HFFc6 (cell line): ENCODE data around the gene STRN3. TPM values are rescaled to one million over a fixed set of nuclear protein-coding genes. Genes with fewer than 3 reads are reported as not detected.
A peak's percentile ranks its signal among the peaks of the same experiment; 100 is the strongest.
"Not testable (repeated sequence)": the region's sequence is repeated elsewhere in the genome, so short reads cannot be mapped to it uniquely, and the experiment has no call there.

Source experiments
- DNase-seq: peaks from one replicate; pipeline ENCODE4 v3.0.0-alpha.2; 2018
- H3K27ac Mint-ChIP-seq: 2 replicates; pipeline ENCODE4 v1.8.0; 2020; ENCODE audit warnings: mild to moderate bottlenecking, mixed read lengths
- H3K27me3 Mint-ChIP-seq: 2 replicates; pipeline ENCODE4 v1.8.0; 2021; ENCODE audit warnings: mild to moderate bottlenecking, moderate library complexity, mixed read lengths; ENCODE audit not compliant: insufficient read depth
- H3K36me3 Mint-ChIP-seq: 2 replicates; pipeline ENCODE4 v1.8.0; 2021; ENCODE audit warnings: low read depth, mixed read lengths
- H3K4me1 Mint-ChIP-seq: 2 replicates; pipeline ENCODE4 v1.8.0; 2020; ENCODE audit warnings: low read depth, mixed read lengths
- H3K4me3 Mint-ChIP-seq: 2 replicates; pipeline ENCODE4 v1.8.0; 2020; ENCODE audit warnings: mild to moderate bottlenecking, moderate library complexity, mixed read lengths
- H3K9me3 Mint-ChIP-seq: 2 replicates; pipeline ENCODE4 v1.8.0; 2020; ENCODE audit warnings: mild to moderate bottlenecking, mixed read lengths
- total RNA-seq, 6 experiments: library from RNA; stranded (reverse); fragmentation: NEBNext Ultra II Directional; extraction: Animal tissue kit (Norgen Biotek cat#: 25700); gene quantifications; 2 replicates in 1 of 6; 3 replicates in 5 of 6; pipeline ENCODE4 v1.2.3, GENCODE V29; 2021
- TF ChIP-seq, protein P1 (sequence below): fragments of 200-600 bp; sonication (generic); IDR thresholded peaks from 2 replicates; pipeline ENCODE4 v1.5.0; 2021; ENCODE audit warnings: antibody characterized with exemption, mild to moderate bottlenecking

Gene STRN3
- total RNA-seq, 6 experiments from 2014 or later = 34.5 to 40.6 (median 38.6) TPM

DNA sequence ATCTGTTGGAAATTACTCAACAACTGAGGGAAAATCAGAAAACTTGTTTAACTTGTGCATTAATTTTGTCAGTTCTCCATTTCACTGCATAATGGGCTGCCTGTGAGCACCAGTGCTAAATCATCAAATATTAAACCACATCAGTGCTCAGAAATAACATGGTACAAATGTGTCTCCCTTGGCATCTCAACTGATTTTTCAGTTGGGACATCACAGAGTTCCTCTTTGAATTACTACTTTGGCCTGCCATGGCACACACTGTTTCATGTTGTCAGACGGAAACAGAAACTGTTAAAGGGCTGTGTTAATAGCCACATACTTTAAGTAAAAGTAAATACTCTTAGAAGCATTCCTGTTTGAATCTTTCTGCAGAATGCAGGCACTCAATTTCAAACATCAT, 42.1 kb upstream of the STRN3 start:
- Mint-ChIP-seq H3K36me3 (peaks cover 5% of the 10 kb centered on the region), H3K4me3 (no peak overlapping the region), H3K27ac (no peak overlapping the region), H3K9me3 (no peaks in the 10 kb centered on the region), H3K27me3 (no peaks in the 10 kb centered on the region; the same call in 1 of the 2 replicates), H3K4me1 (peaks cover 20% of the 10 kb centered on the region)
- DNase-seq = no peak
- TF ChIP-seq, protein P1, sequence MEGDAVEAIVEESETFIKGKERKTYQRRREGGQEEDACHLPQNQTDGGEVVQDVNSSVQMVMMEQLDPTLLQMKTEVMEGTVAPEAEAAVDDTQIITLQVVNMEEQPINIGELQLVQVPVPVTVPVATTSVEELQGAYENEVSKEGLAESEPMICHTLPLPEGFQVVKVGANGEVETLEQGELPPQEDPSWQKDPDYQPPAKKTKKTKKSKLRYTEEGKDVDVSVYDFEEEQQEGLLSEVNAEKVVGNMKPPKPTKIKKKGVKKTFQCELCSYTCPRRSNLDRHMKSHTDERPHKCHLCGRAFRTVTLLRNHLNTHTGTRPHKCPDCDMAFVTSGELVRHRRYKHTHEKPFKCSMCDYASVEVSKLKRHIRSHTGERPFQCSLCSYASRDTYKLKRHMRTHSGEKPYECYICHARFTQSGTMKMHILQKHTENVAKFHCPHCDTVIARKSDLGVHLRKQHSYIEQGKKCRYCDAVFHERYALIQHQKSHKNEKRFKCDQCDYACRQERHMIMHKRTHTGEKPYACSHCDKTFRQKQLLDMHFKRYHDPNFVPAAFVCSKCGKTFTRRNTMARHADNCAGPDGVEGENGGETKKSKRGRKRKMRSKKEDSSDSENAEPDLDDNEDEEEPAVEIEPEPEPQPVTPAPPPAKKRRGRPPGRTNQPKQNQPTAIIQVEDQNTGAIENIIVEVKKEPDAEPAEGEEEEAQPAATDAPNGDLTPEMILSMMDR = no peak

GRCh38 chr14:31062908-31063307, 36.7 kb upstream of the STRN3 start:
- H3K36me3 Mint-ChIP-seq, H3K27me3 Mint-ChIP-seq, H3K9me3 Mint-ChIP-seq, DNase-seq, H3K4me3 Mint-ChIP-seq, H3K27ac Mint-ChIP-seq: not testable (repeated sequence)
- H3K4me1 Mint-ChIP-seq = peaks cover 15% of the 10 kb centered on the region

GRCh38 chr14:31060253-31060875, 34.2 kb upstream of the STRN3 start:
- TF ChIP-seq, protein P1 = no peak
- H3K27me3 Mint-ChIP-seq = no peaks in the 10 kb centered on the region; the same call in 1 of the 2 replicates
- H3K4me3 Mint-ChIP-seq = no peak overlapping the region
- H3K36me3 Mint-ChIP-seq = no peaks in the 10 kb centered on the region
- peaks cover 20% of the 10 kb centered on the region for H3K4me1 Mint-ChIP-seq
- H3K9me3 Mint-ChIP-seq = no peaks in the 10 kb centered on the region
- H3K27ac Mint-ChIP-seq = no peak overlapping the region
- no peak for DNase-seq

DNA sequence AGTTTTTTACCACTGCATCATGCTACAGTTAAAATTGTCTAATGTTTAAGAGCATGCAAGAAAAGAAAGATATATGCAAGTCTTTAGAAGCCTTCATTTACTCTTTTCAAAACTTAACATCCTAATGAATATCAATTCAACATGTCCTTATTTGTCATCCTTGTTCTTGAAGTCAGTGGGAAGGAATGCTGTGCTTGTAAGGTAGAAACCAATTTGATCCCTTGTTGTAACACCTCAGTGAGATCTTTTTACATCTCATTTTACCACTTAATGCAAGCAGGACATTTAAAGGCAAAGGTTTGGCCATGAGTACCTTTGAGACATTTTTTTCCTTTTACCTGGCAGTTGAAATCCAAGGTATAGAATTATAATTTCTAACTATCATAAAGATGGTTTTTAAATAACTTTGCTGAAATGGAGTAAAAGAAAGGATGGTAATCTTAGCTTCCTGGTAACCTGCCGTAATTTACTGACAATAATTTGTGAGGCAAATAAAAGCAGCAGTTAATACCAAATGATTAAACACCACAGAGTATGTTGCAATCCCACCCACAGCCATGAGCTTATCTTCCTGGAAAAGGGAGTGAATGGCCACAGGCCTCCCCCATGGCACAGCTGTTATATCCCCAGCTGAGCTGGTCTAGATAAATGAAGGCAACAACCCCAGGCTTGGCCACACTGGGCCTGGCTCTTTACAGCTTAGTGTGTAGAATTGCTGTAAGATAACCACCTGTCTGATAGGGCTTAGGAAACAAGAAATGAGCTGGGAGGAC, 33.2 kb upstream of the STRN3 start:
- Mint-ChIP-seq H3K27me3 (no peaks in the 10 kb centered on the region; the same call in 1 of the 2 replicates), H3K9me3 (no peaks in the 10 kb centered on the region), H3K4me3 (no peak overlapping the region), H3K36me3 (no peaks in the 10 kb centered on the region), H3K27ac (no peak overlapping the region; the same call in 1 of the 2 replicates), H3K4me1 (peaks cover 20% of the 10 kb centered on the region)
- TF ChIP-seq, protein P1 = no peak
- DNase-seq = peak; percentile 42

GRCh38 chr14:31057701-31058364, 31.7 kb upstream of the STRN3 start:
- TF ChIP-seq, protein P1 = no peak
- H3K4me1 Mint-ChIP-seq = peaks cover 20% of the 10 kb centered on the region

DNA sequence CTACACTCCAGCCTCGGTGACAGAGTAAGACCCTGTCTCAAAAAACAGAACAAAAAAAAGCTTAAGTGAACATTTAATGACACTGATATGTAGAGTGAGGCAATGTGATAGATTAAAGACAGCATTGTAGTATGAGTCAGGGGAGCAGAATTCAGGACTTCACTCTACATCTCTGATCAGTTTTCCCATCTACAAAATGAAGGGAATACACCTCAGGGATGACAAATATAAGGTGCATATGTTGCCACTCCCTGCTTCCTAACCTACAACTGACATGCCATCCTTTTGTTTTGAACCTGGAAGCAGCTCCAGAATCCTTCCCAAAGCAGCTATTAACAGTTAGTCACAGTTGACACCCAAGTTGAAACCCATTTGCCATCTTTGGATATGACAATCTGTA, 30.9 kb upstream of the STRN3 start:
- peaks cover 20% of the 10 kb centered on the region for H3K4me1 Mint-ChIP-seq

More at GRCh38 chr14:31057701-31058364, 31.7 kb upstream of the STRN3 start:
- H3K27me3 Mint-ChIP-seq = no peaks in the 10 kb centered on the region; the same call in 1 of the 2 replicates
- H3K27ac Mint-ChIP-seq = no peak overlapping the region
- DNase-seq = no peak
- H3K9me3 Mint-ChIP-seq = no peaks in the 10 kb centered on the region
- no peaks in the 10 kb centered on the region for H3K36me3 Mint-ChIP-seq
- no peak overlapping the region for H3K4me3 Mint-ChIP-seq

GRCh38 chr14:31052905-31053586, 26.9 kb upstream of the STRN3 start:
- peaks cover 11% of the 10 kb centered on the region for H3K4me1 Mint-ChIP-seq
- H3K4me3 Mint-ChIP-seq, H3K36me3 Mint-ChIP-seq, H3K9me3 Mint-ChIP-seq, H3K27ac Mint-ChIP-seq, DNase-seq, H3K27me3 Mint-ChIP-seq: not testable (repeated sequence)

More for the DNA sequence above, 30.9 kb upstream of the STRN3 start:
- DNase-seq = no peak
- Mint-ChIP-seq H3K36me3 (no peaks in the 10 kb centered on the region), H3K9me3 (no peaks in the 10 kb centered on the region), H3K4me3 (no peak overlapping the region), H3K27ac (no peak overlapping the region), H3K27me3 (no peaks in the 10 kb centered on the region; the same call in 1 of the 2 replicates)
- TF ChIP-seq, protein P1 = no peak
